Measurements from ENCODE around the gene ZCCHC13. TPM values are rescaled to one million over a fixed set of nuclear protein-coding genes. Genes with fewer than 3 reads are reported as not detected.
"Not testable (repeated sequence)": the region's sequence is repeated elsewhere in the genome, so short reads cannot be mapped to it uniquely, and the experiment has no call there.

The ZCCHC13 gene
- total RNA-seq, 2 donors from 2014 or later: not detected

DNA sequence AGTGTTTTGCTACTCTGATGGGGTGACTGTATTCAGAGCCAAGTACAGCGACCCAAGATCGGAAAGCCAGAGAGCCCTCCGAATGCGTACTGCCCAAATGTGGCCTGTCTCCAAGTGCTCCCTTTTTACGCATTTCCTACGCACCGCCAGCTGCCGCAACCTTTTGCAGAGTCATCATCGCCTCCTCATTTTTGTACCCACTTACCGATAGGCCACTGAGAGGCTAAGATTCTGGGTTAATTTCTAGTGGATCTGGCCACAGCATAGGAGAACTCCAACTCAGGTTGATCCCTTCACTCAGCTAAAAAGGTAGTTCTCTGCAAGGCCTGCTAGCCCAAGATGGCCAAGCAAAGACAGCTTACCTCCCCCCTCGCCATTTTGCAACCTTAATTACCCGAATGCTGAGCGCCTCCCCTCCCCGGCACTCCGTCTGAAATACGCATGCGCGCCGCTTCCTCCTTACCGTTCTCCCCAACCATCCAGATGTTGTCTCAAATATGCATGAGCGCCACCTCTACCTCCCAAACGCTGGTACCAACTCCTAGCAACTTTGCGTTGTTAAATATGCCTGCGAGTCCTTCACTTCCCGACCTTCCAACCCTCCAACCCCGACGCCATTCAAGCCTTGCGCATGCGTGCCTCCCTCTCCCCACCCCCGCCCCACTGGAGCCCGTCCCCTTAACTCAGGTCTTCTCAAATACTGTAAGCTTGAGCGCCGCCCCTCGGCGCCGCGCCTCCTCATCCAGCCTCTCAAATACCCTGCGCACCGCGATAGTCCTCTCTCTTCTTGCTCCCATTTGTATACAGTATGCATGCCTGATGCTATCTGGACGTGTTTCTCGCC lies 11.8 kb upstream of the ZCCHC13 start:
- Mint-ChIP-seq H3K4me3 (peak overlapping the region; percentile 99), H3K36me3 (peaks cover 16% of the 10 kb centered on the region), H3K9me3 (no peaks in the 10 kb centered on the region), H3K27ac (peak overlapping the region; percentile 87 to 96), H3K4me1 (ENCODE audit: low read depth in 2 of 2) (peaks cover 16 to 18% of the 10 kb centered on the region in 2 donors), H3K27me3 (peaks cover 0 to 6% of the 10 kb centered on the region in 2 donors)
- DNase-seq (ENCODE audit: low spot score) (peak; percentile 76), ATAC-seq (peak; percentile 94 to 95)

DNA sequence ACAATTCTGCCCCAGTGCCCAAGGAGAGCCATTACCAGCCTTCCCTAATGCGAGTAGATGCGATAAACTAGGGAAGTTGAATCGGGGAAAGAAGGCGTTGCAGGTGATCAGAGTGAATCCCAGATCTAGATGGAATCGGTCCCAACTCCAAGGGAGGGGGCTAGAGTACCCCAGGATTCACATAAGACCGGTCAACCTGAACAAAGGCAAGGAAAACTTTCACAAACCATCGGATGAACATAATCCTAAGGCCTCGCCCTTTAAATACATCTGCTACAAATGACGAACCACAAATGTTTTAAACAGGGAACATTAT lies 11.2 kb upstream of the ZCCHC13 start:
- ATAC-seq: no peak
- Mint-ChIP-seq H3K4me1 (ENCODE audit: low read depth in 2 of 2) (peaks cover 18% of the 10 kb centered on the region in 2 donors), H3K4me3 (peak overlapping the region; percentile 99), H3K27me3 (peaks cover 0 to 7% of the 10 kb centered on the region in 2 donors), H3K9me3 (no peaks in the 10 kb centered on the region), H3K27ac (peak overlapping the region; percentile 87 to 96), H3K36me3 (peaks cover 16% of the 10 kb centered on the region)
- DNase-seq (ENCODE audit: low spot score): no peak

DNA sequence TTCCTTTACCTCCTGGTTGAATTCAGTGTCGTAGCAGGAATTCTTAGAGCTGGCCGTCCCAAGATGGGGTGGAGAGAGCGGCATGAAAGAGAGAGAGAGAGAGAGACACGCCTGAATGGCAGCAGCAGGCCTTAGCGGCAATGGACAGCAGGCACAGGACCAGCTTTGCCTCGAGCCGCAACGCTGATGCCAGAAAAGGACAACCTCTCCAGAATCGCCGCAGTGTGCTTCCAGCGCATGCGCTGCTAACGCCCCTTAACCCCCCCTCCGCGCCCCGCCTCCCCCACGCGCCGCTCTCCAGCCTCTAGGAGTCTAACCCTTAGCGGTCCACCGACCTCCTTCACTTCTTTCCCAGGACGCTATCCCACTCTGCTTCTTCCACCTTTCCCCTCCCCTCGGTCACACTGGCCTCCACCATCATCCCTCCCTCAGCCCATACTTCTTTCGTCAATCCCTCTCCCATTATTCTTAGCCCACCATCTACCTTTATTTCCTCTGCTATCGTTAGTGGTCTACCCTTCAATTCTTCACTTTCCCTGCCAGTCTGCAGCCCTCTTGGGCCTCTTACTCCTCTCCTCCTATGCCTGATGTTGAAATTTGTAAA lies 10.5 kb upstream of the ZCCHC13 start:
- DNase-seq (ENCODE audit: low spot score) (peak; percentile 66), ATAC-seq (peak; percentile 71 to 78)
- Mint-ChIP-seq H3K4me3 (peak overlapping the region; percentile 99), H3K4me1 (ENCODE audit: low read depth in 2 of 2) (peaks cover 16 to 18% of the 10 kb centered on the region in 2 donors), H3K27ac (peak overlapping the region; percentile 87 to 96), H3K27me3 (peaks cover 0 to 8% of the 10 kb centered on the region in 2 donors), H3K9me3 (no peaks in the 10 kb centered on the region), H3K36me3 (peaks cover 16% of the 10 kb centered on the region)

DNA sequence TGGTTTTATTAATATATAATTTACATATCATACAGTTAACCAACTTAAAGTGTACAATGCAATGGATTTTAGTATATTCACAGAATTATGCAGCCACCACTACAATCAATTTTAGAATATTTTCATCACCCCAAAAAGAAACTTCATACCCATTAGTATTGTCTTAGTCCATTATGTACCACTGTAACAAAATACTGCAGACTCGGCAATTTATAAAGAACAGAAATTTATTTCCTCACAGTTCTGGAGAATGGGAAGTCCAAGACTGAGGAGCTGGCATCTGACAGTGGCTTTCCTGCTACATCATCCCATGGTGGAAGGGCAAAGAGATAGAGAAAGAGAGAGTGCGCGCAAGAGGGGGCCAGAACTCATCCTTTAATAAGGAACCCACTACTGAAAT lies 8.9 kb upstream of the ZCCHC13 start:
- DNase-seq (ENCODE audit: low spot score) (no peak), ATAC-seq (no peak)
- no peak overlapping the region for H3K27ac Mint-ChIP-seq
- H3K36me3 Mint-ChIP-seq: peaks cover 10% of the 10 kb centered on the region
- H3K4me1 Mint-ChIP-seq (ENCODE audit: low read depth in 2 of 2): peaks cover 13% of the 10 kb centered on the region in 2 donors
- H3K9me3 Mint-ChIP-seq: no peaks in the 10 kb centered on the region
- no peak overlapping the region for H3K4me3 Mint-ChIP-seq
- H3K27me3 Mint-ChIP-seq: peaks cover 0 to 12% of the 10 kb centered on the region in 2 donors

DNA sequence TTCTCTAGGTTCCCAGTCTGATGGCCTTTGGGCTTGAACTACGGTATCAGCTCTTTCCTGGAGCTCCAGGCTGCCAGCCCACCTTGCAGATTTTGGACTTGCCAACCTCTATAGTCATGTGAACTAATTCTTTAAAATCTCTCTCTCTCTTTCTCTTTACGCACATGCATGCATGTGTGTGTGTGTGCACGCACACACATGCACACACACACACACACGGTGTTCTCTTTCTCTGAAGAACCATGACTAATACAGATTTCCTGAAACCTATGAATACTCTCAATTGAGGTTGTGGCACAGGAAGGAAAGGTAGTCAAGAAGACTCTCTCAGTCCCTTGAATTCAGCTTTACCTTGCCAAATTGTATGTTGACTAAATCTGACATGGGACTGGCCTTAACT lies 6.2 kb upstream of the ZCCHC13 start:
- Mint-ChIP-seq H3K9me3 (no peaks in the 10 kb centered on the region), H3K36me3 (no peaks in the 10 kb centered on the region), H3K4me3 (no peak overlapping the region), H3K27me3 (peaks cover 0 to 13% of the 10 kb centered on the region in 2 donors), H3K27ac (no peak overlapping the region), H3K4me1 (ENCODE audit: low read depth in 2 of 2) (peaks cover 9 to 10% of the 10 kb centered on the region in 2 donors)
- no peak for ATAC-seq
- DNase-seq (ENCODE audit: low spot score): no peak

- Mint-ChIP-seq H3K9me3 (no peaks in the 10 kb centered on the region), H3K36me3 (no peaks in the 10 kb centered on the region), H3K27ac (no peak overlapping the region), H3K4me3 (no peak overlapping the region), H3K4me1 (ENCODE audit: low read depth in 2 of 2) (peaks cover 0 to 3% of the 10 kb centered on the region in 2 donors), H3K27me3 (peaks cover 0 to 9% of the 10 kb centered on the region in 2 donors)
- DNase-seq (ENCODE audit: low spot score) (no peak), ATAC-seq (no peak)
Measured at GRCh38 chrX:74300869-74301268, 3.1 kb upstream of the ZCCHC13 start.

DNA sequence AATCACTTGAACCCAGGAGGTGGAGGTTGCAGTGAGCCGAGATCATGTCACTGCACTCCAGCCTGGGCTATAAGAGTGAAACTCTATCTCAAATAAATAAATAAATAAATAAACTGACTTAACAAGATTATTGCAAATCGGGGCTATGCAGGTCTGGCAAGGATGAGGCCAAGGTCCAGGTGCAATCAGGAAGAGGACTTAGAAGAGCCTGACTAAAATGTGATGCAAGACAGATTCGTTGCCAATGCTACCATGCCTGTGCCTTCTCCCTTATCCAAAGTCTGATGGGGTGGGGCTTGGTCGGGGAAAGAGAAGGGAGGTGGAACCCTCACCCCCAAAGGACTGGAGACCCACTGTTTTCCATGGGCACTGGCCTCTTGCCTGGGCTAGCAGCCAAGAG lies 14.7 kb downstream of the ZCCHC13 start:
- H3K36me3 Mint-ChIP-seq: no peaks in the 10 kb centered on the region
- H3K27ac Mint-ChIP-seq: no peak overlapping the region
- DNase-seq (ENCODE audit: low spot score): no peak
- H3K9me3 Mint-ChIP-seq: no peaks in the 10 kb centered on the region
- H3K4me3 Mint-ChIP-seq: no peak overlapping the region
- no peak for ATAC-seq
- H3K27me3 Mint-ChIP-seq: peaks cover 0 to 2% of the 10 kb centered on the region in 2 donors
- no peaks in the 10 kb centered on the region for H3K4me1 Mint-ChIP-seq (ENCODE audit: low read depth in 2 of 2)

GRCh38 chrX:74319321-74319720 lies 15.3 kb downstream of the ZCCHC13 start:
- H3K27me3 Mint-ChIP-seq; H3K27ac Mint-ChIP-seq; H3K4me1 Mint-ChIP-seq (ENCODE audit: low read depth in 2 of 2); ATAC-seq; H3K4me3 Mint-ChIP-seq; H3K9me3 Mint-ChIP-seq; DNase-seq (ENCODE audit: low spot score); H3K36me3 Mint-ChIP-seq: not testable (repeated sequence)

DNA sequence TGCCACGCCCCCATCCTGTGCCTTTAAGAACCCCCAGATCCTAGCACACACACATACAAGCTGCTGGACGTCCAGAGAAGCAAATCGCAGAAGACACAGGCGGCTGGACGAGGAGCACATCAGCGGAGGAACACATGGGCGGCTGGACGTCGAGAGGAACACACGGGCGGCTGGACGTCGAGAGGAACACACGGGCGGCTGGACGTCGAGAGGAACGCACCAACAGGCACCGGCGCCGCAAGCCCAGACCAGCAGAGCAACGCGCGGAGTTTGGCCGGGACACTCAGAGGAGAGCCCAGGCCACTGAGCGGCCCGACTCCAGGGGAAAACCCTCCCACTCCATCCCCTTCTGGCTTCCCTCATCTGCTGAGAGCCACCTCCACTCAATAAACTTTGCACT lies 17.2 kb downstream of the ZCCHC13 start:
- DNase-seq (ENCODE audit: low spot score) (no peak), ATAC-seq (no peak)
- Mint-ChIP-seq H3K36me3 (no peaks in the 10 kb centered on the region), H3K4me3 (no peak overlapping the region), H3K9me3 (no peaks in the 10 kb centered on the region), H3K27me3 (peaks cover 0 to 2% of the 10 kb centered on the region in 2 donors), H3K4me1 (ENCODE audit: low read depth in 2 of 2) (no peaks in the 10 kb centered on the region), H3K27ac (no peak overlapping the region)

DNA sequence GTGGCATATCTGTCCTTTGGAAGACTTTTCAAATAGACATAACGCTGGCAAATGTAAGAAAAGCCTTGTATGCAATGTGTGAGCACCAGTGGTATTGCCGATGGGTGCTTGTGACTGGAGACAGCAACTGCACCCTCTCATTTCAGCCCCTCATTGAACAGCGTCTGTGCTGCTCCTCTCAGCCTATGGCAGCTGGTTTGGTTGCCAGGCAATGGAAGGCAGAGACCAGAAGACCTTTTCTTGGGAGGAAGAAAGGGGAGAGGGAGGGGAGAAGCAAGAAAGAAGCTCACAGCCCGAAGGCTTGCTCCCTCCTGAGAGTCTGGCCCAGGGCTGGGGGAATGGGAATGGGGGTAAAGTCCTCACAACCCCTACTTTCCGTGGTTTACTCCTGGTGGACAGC lies 20.2 kb downstream of the ZCCHC13 start:
- Mint-ChIP-seq H3K27me3 (peaks cover 0 to 2% of the 10 kb centered on the region in 2 donors), H3K27ac (no peak overlapping the region), H3K4me1 (ENCODE audit: low read depth in 2 of 2) (no peaks in the 10 kb centered on the region)

GRCh38 chrX:74325130-74326059 lies 21.4 kb downstream of the ZCCHC13 start:
- no peaks in the 10 kb centered on the region for H3K9me3 Mint-ChIP-seq
- no peak overlapping the region for H3K27ac Mint-ChIP-seq
- no peaks in the 10 kb centered on the region for H3K36me3 Mint-ChIP-seq
- H3K4me1 Mint-ChIP-seq (ENCODE audit: low read depth in 2 of 2): no peaks in the 10 kb centered on the region
- peaks cover 0 to 2% of the 10 kb centered on the region in 2 donors for H3K27me3 Mint-ChIP-seq
- no peak for DNase-seq (ENCODE audit: low spot score)
- no peak for ATAC-seq
- no peak overlapping the region for H3K4me3 Mint-ChIP-seq

More for the DNA sequence above, 20.2 kb downstream of the ZCCHC13 start:
- Mint-ChIP-seq H3K4me3 (no peak overlapping the region), H3K9me3 (no peaks in the 10 kb centered on the region), H3K36me3 (no peaks in the 10 kb centered on the region)
- ATAC-seq (no peak), DNase-seq (ENCODE audit: low spot score) (no peak)

DNA sequence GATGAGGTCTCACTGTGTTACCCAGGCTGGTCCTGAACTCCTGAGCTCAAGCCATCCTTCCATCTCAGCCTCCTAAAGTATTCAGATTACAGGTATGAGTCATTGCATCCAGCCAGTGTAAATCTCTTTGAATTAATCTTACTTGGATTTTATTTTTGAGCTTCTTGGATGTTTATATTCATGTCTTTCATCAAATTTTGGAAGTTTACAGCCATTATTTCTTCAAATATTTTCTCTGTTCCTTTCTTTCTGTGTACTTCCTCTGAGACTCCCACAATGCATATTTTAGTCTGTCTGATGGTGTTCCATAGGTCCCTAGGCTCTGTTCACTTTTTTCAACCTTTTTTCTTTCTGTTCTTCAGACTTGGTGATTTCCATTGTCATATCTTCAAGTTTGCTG lies 34.9 kb downstream of the ZCCHC13 start:
- Mint-ChIP-seq H3K27me3 (peaks cover 14 to 27% of the 10 kb centered on the region in 2 donors), H3K9me3 (no peaks in the 10 kb centered on the region), H3K4me1 (ENCODE audit: low read depth in 2 of 2) (peaks cover 0 to 2% of the 10 kb centered on the region in 2 donors), H3K4me3 (no peak overlapping the region), H3K36me3 (no peaks in the 10 kb centered on the region), H3K27ac (no peak overlapping the region)
- ATAC-seq (no peak), DNase-seq (ENCODE audit: low spot score) (no peak)

DNA sequence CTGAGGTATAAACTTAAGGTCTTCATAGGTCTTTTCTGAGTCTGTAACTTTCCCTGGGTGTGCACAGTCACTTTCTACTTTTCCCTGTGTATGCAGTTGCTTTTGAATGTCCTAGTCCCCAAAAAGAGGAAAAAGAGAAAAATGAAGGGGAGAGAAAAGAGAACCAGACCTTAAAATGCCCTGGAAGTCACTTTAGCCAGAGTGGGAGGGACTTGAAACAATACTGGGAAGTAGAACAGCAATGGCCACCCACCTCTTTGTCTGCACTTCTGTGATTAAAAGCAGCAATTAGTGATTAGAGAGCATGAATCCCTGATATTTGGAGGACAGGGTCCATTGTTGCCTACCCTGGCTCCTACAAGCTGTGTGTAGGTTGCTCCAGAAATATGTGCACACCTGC lies 36.1 kb downstream of the ZCCHC13 start:
- H3K4me3 Mint-ChIP-seq: no peak overlapping the region
- no peak for ATAC-seq
- H3K4me1 Mint-ChIP-seq (ENCODE audit: low read depth in 2 of 2): peaks cover 0 to 4% of the 10 kb centered on the region in 2 donors
- H3K36me3 Mint-ChIP-seq: no peaks in the 10 kb centered on the region
- no peak for DNase-seq (ENCODE audit: low spot score)
- no peak overlapping the region for H3K27ac Mint-ChIP-seq
- peaks cover 14 to 29% of the 10 kb centered on the region in 2 donors for H3K27me3 Mint-ChIP-seq
- no peaks in the 10 kb centered on the region for H3K9me3 Mint-ChIP-seq
